ENCODE results near the gene CHKA. TPM values are rescaled to one million over a fixed set of nuclear protein-coding genes. Genes with fewer than 3 reads are reported as not detected.

Gene CHKA
- total and polyA plus RNA-seq, 8 donors: 17.4 to 110 (median 31.6) TPM

GRCh38 chr11:68016161-68016903, 104.9 kb downstream of the CHKA start:
- H3K27me3 ChIP-seq: no peaks in the 10 kb centered on the region
- no peak for TF ChIP-seq CTCF (IDR thresholded peaks at IDR 0.05)
- intact Hi-C loops (cut with DNase I): no loop called here
- H3K27ac ChIP-seq: no peak overlapping the region
- peak in 1 of 6 donors; percentile 53 for DNase-seq
- no peaks in the 10 kb centered on the region for H3K36me3 ChIP-seq
- WGBS, 2 donors: 73 to 79% methylated on average over 13 of the region's 13 CpGs
- no peak overlapping the region for H3K4me3 ChIP-seq
- no peaks in the 10 kb centered on the region for H3K9me3 ChIP-seq
- H3K4me1 ChIP-seq: peaks cover 0 to 4% (median 0%) of the 10 kb centered on the region in 3 donors
- ATAC-seq: no peak
- FAIRE-seq: no peak

GRCh38 chr11:68015467-68015866, 105.7 kb downstream of the CHKA start:
- ATAC-seq (no peak), FAIRE-seq (no peak), DNase-seq (no peak)
- Histone ChIP-seq H3K27me3 (no peaks in the 10 kb centered on the region), H3K4me1 (peaks cover 6 to 13% (median 6%) of the 10 kb centered on the region in 3 donors), H3K27ac (peak overlapping the region in 1 of 4 donors; percentile 89), H3K36me3 (no peaks in the 10 kb centered on the region), H3K4me3 (no peak overlapping the region), H3K9me3 (no peaks in the 10 kb centered on the region)
- TF ChIP-seq CTCF (IDR thresholded peaks at IDR 0.05): no peak
- 94 to 99% methylated on average over 8 of the region's 8 CpGs for WGBS, 2 donors
- intact Hi-C loops (cut with DNase I): no loop called here

- WGBS, 2 donors: 90 to 92% methylated on average over 19 of the region's 19 CpGs
- Histone ChIP-seq H3K4me1 (peaks cover 7 to 15% (median 11%) of the 10 kb centered on the region in 3 donors), H3K27me3 (no peaks in the 10 kb centered on the region), H3K4me3 (no peak overlapping the region), H3K27ac (peak overlapping the region; percentile 70 to 89 (median 81)), H3K9me3 (no peaks in the 10 kb centered on the region), H3K36me3 (no peaks in the 10 kb centered on the region)
- intact Hi-C loops (cut with DNase I): no loop called here
- ATAC-seq (no peak), FAIRE-seq (no peak), DNase-seq (peak in 2 of 6 donors; percentile 25 to 70)
- TF ChIP-seq CTCF (IDR thresholded peaks at IDR 0.05): no peak
These were observed 106.2 kb downstream of the CHKA start for GRCh38 chr11:68014947-68015447.

GRCh38 chr11:68014157-68014946, 106.8 kb downstream of the CHKA start:
- H3K9me3 ChIP-seq: no peaks in the 10 kb centered on the region
- FAIRE-seq (no peak), DNase-seq (peak in 4 of 6 donors; percentile 23 to 76 (median 68)), ATAC-seq (peak in 1 of 4 donors; percentile 11)
- TF ChIP-seq CTCF (IDR thresholded peaks at IDR 0.05): no peak
- no peaks in the 10 kb centered on the region for H3K27me3 ChIP-seq
- WGBS, 2 donors: 66 to 67% methylated on average over 16 of the region's 16 CpGs
- no peaks in the 10 kb centered on the region for H3K36me3 ChIP-seq
- H3K4me3 ChIP-seq: no peak overlapping the region
- intact Hi-C loops (cut with DNase I): no loop called here
- H3K27ac ChIP-seq: peak overlapping the region; percentile 70 to 89 (median 81)
- H3K4me1 ChIP-seq: peaks cover 14 to 22% (median 15%) of the 10 kb centered on the region in 3 donors
